Activated CD8-positive, alpha-beta memory T cell treated with anti-CD3 and anti-CD28 coated beads for 1 hour (primary cell): Measurements from ENCODE around the gene C19orf53.

ENCODE experiments used
- DNase-seq, 2 donors: peaks; one replicate each; pipeline ENCODE4 v3.0.0-alpha.2; 2020; ENCODE audit warnings: low read depth in 1 of 2; ENCODE audit errors: extremely low read depth in 1 of 2

Gene C19orf53

GRCh38 chr19:13795595-13796300, 21.5 kb downstream of the C19orf53 start:
- DNase-seq, result no peak

- no peak for DNase-seq
Observed at GRCh38 chr19:13796301-13797057, 22.2 kb downstream of the C19orf53 start.

- DNase-seq, result no peak
Observed at GRCh38 chr19:13797058-13797440, 22.8 kb downstream of the C19orf53 start.

- no peak for DNase-seq
Observed at GRCh38 chr19:13797870-13798269, 23.6 kb downstream of the C19orf53 start.

GRCh38 chr19:13799669-13800068, 25.4 kb downstream of the C19orf53 start:
- no peak for DNase-seq

- no peak for DNase-seq
Observed at GRCh38 chr19:13803038-13803437, 28.8 kb downstream of the C19orf53 start.

- DNase-seq, result no peak
Observed at GRCh38 chr19:13804830-13805683, 30.8 kb downstream of the C19orf53 start.

GRCh38 chr19:13806728-13807127, 32.5 kb downstream of the C19orf53 start:
- no peak for DNase-seq

GRCh38 chr19:13807421-13808021, 33.3 kb downstream of the C19orf53 start:
- DNase-seq, result no peak

- no peak for DNase-seq
Observed at GRCh38 chr19:13808856-13809255, 34.6 kb downstream of the C19orf53 start.

- DNase-seq, result no peak
Observed at GRCh38 chr19:13812544-13812943, 38.3 kb downstream of the C19orf53 start.

GRCh38 chr19:13813147-13813546, 38.9 kb downstream of the C19orf53 start:
- DNase-seq, result no peak

GRCh38 chr19:13814550-13814949, 40.3 kb downstream of the C19orf53 start:
- no peak for DNase-seq

GRCh38 chr19:13817018-13817614, 42.9 kb downstream of the C19orf53 start:
- DNase-seq, result no peak

GRCh38 chr19:13817615-13818371, 43.5 kb downstream of the C19orf53 start:
- no peak for DNase-seq

- DNase-seq, result no peak
Observed at GRCh38 chr19:13819238-13819637, 45.0 kb downstream of the C19orf53 start.

GRCh38 chr19:13821292-13821691, 47.0 kb downstream of the C19orf53 start:
- DNase-seq, result no peak

- DNase-seq, result no peak
Observed at GRCh38 chr19:13823256-13823655, 49.0 kb downstream of the C19orf53 start.

GRCh38 chr19:13823901-13824300, 49.6 kb downstream of the C19orf53 start:
- DNase-seq, result no peak

GRCh38 chr19:13824703-13825102, 50.4 kb downstream of the C19orf53 start:
- DNase-seq, result no peak
